Fibroblast of skin of right biceps (primary cell): ENCODE measurements around the gene TNFRSF6B.

Experiments used
- DNase-seq: peaks from one replicate; pipeline ENCODE4 v3.0.0-alpha.2; 2013

The TNFRSF6B gene

DNA sequence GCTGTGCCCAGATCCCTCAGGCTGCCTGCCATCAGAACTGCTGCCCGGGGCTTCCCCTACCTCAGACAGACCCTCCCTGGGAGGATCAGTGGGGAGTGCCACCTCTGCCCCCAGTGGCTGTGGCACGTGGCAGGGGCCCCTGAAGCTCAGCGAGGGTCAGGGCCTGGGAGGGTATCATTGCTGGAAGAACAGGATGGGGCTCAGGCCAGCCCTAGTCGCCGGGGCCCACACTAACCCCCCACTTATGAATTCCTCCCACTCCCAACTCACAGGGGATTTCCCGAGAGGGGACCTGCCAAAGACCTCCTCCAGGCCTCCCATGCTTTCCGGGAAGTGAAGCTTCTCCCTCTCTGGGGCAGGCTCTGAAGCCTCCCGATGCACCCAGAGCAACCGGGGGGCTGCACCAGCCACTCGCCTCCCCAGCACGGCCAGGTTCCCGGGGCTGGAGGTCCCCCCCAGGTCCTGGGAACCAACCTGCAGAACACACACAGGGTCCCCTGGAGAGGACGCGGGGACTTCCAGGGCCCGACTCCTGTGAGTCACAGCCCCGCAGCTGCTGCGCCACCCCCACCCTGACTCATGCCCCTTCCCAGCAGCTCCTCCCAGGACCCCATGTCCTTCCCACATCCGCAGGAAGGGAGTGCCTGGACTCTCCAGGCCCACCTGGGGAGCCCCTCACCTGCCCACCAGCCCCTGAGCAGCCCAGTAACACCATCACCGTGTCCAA is 2.5 kb downstream of the TNFRSF6B start:
- peak; percentile 92 for DNase-seq

DNA sequence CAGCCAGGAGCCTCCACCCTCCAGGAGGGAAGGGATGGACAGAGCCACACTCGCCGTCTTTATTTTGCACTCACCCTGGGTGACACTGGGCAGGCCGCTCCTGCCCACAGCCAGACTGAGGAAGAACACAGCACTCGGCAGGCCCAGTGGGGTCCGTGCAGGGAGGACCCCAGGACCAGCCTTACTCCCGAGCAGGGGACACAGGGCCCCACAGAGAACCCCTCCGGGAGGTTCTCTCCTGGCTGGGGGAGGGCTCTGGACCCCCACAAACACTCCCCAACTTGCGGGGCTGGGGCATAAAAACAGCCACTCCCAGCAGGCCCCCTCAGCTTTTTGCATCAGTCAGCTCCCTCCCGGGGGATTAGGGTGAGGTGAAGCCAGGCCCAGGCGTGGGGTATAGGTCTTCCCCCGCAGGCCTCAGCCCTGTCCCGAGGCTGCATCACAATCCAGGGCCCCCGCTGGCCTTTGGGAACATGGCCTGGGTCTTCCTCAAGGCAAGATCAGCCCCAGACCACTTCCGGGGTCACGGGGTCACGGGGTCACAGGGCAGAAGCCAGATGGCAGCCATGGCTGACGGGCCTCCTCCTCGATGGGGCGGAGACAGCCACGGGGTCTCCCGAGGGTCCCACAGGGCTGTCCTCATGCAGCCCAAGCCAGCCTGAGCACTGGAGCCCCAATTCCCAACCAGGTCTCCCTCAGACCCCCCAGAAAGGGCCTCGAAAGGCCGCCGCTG is 3.2 kb downstream of the TNFRSF6B start:
- no peak for DNase-seq

DNA sequence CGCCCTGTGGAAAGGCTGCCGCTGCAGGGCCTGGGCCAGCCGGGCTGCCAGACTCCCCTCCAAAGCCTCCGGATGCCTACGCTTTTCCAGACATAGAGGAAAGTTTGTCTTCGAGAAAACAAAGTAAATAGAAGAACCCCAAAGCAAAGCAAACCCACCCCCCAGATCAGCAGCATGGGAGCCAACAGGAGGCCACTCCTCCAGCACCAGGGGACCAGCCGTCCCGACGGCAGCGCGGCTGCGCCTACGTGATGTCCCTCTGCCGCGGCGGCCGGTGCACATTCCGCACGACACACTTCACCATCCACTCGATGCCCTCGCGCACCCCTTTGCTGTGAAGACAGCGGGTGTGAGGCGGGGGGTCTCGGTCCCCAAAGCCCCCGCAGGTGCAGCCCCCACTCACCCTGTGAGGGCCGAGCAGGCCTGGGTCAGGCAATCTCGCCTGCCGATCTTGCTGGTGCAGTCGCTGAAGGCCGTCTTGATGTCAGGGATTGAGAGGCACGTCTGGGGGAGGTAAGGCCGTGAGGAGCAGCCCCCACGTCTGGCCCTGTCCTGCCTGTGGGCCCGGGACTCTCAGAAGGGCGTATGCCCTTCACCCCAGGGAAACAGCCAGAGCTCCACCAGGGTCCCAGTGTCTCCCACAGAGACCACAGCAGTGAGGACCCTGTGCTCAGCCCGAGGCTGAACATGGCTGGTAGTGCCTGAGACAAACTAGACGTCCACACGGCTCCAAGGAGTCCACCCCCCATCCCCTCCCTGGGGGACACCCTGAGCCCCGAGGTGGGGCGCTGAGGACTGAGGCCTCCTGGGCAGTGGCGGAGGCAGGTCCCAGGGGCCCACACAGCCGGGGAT is 4.0 kb downstream of the TNFRSF6B start:
- no peak for DNase-seq

DNA sequence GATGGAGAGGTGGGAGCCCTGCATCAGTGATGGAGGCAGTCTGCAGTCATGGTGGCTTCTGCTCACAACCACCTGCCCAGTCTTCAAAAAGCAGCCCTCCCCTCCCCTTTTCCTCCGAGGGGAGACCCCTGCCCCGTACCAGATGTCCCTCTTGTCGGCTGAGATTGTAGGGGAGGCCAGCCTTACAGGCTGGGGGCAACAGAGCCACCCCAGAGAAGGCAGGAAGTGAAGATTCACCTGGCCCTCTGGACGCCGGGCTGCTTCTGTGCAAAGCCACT is 4.5 kb downstream of the TNFRSF6B start:
- DNase-seq, result no peak

DNA sequence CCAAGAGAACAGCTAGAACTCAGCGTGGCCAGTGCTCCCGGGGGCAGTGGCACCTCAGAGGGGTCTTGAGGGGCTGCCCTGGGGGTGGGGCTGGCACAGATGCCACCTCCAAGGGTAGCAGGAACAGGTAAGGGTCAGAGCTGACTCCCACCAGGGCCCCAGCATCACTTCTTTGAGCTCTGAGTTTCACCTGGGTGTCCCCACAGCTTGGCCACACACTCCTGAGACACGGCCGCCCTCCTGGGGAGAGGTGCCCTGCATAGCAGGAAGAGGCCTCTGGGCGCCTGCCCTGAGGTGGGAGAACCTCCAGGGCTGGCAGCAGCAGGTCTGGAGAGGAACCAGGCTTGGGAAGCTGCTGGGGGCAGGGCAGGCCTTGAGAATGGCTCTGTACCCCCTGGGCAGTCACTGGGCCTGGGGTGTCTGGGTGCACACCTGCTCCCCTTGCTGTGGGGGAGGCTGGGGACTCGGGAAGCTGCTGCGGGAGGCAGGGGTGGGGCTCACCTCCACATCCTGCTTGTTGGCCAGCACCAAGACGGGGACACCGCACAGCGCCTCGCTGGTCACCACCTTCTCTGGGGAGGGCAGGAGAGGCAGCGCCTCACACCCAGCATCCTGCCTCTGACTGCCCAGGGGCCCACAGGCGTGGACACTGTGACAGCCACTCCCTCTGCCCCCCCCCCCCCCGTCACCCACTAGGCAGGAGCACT is 5.0 kb downstream of the TNFRSF6B start:
- DNase-seq, result no peak

DNA sequence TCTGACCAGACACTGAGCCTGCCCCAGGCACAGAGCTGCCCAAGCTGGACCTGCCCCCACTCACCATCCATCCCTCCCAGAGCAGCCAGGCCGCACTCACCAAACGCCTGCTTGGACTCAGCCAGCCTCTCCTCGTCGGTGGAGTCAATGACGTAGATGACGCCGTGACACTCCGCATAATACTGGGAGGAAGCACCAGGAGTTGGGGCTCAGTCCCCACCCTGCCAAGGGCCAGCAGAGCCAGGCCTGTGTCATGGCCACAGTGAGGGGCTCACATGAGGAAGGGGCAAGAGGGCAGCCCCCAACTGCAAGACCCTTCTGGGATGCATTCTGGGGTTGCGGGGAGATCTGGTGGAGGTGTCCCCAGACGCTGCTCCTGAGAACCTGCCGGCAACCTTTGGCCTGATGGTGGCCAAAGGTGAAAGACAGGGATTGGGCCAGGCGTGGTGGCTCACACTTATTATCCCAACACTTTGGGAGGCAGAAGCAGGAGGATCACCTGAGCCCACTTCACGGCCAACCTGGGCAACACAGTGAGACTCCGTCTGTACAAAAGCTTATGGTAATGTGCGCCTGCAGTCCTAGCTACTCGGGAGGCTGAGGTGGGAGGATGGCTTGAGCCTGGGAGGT is 5.7 kb downstream of the TNFRSF6B start:
- DNase-seq, result no peak

DNA sequence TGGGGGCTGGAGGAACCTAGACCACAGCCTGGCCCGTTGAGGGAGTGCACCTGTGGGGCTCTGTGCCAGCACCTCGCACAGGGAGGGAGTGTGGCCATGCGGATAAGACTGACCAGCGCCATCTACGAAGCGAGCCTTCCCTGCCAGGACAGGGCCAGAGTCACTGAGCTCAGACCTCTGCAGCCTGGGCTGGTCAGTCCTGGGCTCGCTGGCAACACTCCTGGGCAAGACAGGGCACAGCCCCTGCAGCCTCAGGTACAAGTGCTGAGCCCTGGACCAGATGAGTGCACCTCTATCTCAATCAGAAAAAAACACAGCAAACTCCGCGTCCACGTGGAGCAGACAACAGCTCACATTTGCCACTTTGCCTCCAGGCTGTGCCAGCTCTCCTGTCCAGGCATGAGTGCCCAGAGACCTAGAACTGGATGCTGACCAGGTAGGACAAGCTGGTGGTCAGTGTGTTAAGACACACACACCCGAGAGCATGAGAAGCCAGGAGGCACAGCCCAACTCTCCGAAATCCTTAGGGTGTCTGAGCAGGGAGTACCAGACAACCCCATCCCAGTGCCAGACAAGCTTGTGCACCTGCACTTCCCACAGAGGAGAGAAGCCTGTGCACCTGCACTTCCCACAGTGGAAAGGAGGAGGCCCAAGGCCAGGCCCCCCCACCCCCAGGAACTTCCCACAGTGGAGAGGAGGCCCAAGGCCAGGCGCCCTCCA is 6.5 kb downstream of the TNFRSF6B start:
- no peak for DNase-seq

DNA sequence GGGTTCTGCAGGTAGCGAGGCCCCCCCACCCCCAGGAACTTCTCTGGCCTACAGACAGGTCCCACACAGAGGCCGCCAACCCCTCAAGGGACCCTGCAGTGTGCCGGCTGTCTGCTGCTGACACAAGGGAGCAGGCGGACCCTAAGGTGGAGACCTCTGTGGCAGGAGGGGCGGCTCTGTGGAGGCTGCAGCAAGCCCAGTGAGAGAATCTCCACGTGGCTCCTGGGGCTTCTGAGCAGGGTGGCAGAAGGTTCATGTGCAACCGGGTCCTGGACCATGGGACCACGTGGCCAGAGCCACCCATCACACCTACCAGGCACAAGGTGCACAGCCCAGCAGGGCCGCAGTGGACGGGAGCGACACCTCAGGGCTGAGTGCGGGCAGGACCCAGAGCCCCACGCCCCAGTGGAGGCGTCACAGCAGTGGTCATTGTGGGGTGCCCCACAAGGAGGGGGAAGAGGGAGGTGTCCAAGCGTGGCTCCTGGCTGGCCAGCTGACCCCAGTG is 7.1 kb downstream of the TNFRSF6B start:
- no peak for DNase-seq

DNA sequence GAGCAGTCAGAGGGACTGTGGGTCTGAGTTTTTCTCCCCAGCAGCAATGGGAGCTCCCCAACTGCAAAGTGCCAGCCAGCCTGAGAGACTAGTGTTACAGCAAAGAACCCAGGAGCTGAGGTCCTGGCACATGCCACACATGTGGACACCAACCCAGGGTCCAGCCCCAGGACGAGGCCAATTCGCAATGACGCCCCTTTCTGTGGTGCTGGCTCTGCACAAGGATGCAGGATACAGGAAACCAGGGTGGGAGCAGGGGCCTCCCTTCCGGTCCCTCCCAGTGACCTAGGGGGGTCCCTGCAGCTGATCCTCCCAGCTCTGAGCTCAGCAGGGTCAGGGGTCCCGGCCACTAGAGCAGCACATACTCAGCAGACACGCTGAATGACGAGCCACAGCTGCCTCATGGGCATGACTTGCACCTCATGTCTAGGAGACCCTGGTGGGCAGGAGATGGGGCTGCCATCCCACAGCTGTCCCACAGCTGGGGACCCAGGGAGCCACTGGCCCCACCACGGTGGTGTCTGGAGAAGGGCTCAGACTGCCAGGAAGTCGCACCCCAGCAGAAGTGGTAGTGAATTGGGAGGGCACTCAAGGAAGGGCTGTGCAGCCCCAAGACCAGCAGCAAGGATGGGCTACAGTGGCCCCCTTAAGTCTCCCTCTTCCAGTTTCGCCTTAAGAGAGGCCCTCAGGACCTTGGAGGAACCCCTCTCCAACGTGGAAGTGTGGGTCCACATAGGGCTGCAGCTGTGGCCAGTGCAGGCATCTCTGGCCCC is 7.7 kb downstream of the TNFRSF6B start:
- DNase-seq, result no peak

DNA sequence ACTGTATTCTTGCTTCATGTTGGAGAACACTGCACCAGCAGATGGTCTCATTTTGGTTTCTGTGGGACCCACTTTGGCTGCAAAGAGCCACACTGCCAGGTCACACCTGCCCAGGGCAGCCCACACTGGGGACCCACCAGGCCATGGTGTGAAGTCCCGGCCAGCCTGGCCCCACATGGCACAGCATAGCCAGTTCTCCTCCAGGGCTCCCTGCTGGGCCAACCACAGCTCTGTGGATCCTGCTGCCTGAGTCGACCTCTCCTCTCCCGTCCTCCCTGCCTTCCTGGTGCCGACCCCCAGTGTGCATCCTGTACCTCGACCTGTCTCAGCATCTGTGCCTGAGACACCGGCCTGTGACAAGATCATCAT is 8.3 kb downstream of the TNFRSF6B start:
- no peak for DNase-seq

DNA sequence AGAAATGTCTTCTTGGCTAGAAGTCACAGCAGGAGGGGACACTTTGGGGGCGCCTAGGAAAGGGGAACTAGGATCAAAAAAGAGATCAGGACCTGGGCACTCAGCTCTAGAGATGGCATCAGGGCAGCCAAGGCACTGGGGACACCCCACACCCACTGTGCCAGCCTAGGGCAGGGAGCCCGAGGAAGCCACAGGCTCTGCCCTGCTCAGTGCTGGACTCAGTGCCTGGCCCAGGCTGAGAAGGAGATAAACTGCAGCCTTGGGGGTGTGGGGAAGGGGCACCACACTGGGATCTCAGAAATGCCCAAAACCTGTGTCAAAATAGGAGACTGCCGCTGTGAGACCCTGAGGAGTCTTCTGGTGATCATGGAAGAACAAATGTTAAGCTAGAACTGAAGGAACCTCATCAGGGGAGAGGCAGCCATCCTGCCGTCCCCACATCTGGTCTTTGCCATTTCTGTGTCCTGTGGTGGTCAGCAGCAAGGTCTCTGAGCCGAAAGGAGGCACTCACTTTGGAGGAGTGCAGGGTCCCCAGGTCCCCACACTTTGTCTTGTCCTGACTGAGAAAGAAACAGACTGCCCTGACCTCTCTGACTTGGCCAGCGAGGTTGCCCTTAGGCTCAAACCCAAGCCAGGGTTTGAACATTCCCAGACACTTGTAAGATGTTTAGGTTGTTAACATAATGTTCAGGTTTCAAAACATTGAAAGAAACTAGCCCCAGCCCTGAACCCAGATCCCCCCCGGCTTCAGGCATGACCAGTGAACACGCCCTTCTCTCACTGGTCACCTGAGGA is 9.0 kb downstream of the TNFRSF6B start:
- DNase-seq, result no peak

DNA sequence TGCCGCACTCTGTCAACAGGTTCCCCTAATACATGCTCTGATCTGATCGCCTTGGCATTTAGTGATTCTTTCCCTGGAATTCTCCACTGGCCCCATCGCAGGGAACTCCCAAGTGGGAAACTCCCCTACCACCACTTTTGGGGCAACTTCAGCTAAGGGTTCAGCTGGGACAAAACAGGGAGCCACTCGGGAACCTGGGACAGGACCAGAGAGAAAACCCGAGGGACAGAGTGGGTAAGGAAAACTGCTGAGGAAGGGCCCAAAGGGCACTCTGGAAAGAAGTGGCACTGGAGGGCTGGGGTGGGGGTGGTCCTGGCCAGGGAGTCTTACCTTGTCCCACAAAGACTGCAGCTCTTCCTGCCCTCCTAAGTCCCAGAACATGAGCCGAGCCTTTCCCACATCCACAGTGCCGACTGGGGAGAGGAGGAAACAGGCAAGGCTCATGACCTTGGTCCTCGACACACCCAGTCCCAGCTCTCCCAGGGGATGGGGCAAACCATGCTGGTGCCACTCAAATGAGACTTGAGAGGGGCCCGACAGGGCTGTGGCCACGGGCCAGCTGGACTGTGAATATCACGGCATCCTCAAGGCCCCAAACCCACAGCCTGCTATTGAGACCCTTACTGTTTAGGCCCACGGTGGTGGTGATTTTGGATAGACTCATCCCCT is 9.7 kb downstream of the TNFRSF6B start:
- DNase-seq, result no peak

DNA sequence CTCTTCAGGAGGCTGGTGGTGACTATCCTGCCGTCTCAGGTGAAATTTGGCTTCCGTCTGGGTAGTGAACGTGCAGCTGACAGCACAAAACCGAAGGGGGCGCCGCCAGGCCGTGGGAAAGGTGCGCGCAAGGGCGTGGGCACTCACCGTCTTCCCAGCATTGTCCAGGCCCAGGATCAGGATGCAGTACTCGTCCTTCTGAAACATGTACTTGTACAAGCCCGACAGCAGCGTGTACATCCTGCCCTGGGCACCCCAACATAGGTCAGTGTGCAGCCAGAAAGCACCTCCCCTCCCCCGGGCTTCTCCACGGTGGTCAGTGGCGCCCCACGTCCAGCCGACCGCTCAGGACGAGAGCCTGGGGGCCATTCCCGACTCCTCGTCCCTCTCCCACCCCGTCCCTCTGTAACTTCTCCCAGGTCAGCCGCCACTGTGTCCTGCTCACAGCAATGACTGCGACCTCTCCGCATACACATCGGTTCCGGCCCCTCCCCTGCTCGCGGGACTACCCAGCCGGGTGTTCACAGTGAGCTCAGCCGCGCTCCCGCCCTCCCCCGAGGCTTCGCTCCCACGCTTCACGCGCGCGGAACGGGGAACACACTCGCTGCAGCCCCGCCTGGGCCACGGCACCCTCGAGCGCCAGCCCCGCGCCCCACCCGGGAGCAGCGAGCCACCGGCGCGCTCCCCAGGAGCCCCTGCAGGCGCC is 10.6 kb downstream of the TNFRSF6B start:
- no peak for DNase-seq

DNA sequence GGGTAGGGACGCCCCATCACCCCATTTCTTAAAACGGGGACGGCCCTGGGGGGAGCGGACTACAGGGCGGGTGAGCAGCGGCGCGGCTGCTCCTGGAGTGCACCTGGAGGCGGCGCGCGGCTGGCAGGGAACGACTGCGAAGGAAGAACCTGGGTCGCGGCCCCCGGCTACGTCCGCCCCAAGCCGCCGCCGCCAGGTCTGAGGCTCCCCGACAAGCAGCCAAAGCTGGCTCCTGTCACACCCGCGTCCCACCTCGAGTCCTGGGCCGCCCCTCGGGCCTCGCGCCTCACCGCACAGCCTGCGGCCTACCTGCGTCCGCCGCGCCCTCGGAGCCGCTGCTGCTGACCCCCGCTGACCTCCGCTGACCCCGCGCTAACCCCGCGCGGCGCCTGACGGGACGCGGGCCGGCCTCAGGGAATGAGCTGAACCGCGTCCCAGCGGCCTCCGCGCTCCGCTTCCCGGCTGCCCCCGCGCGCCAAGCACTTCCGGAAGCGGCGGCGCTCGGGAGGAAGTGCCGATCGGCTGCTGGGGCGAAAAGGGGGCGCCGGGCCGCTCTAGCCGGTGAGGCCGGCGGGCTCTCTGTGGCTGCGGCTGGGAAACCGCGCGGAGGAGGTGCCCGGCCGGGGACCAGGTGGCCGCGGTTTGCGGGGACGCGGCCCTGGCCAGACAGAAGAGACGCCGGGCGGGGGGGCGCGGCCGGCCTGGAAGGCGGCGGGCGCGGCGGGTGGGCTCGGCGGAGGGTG is 11.3 kb downstream of the TNFRSF6B start, which contains the start of the genes ARFRP1 and ZGPAT:
TSS of gene ARFRP1 (minus strand) at position 419 of the 743 bp plus-strand sequence. CDS start 885 bp downstream, outside the sequence.
TSS of gene ZGPAT (plus strand) at position 482 of the 743 bp plus-strand sequence. CDS start 542 bp downstream, outside the sequence.
- DNase-seq, result peak; percentile 82

DNA sequence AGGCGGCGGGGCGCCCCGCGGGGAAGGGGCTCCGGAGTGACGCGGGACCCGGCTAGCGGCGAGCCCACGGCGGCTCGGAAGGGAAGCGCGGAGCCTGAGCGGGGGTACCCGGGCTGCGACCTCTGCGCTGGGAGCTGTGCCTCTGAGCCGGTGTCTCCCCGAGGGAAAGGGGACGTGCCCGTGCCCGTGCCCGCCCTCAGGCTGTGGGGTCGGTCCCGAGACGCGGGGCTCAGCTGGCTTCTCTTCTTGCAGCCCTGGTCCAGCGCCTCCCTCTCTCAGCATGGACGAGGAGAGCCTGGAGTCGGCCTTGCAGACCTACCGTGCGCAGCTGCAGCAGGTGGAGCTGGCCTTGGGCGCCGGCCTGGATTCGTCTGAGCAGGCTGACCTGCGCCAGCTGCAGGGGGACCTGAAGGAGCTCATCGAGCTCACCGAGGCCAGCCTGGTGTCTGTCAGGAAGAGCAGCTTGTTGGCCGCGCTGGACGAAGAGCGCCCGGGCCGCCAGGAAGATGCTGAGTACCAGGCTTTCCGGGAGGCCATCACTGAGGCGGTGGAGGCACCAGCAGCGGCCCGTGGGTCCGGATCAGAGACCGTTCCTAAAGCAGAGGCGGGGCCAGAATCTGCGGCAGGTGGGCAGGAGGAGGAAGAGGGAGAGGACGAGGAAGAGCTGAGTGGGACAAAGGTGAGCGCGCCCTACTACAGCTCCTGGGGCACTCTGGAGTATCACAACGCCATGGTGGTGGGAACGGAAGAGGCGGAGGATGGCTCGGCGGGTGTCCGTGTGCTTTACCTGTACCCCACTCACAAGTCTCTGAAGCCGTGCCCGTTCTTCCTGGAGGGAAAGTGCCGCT is 12.1 kb downstream of the TNFRSF6B start:
- DNase-seq, result no peak

DNA sequence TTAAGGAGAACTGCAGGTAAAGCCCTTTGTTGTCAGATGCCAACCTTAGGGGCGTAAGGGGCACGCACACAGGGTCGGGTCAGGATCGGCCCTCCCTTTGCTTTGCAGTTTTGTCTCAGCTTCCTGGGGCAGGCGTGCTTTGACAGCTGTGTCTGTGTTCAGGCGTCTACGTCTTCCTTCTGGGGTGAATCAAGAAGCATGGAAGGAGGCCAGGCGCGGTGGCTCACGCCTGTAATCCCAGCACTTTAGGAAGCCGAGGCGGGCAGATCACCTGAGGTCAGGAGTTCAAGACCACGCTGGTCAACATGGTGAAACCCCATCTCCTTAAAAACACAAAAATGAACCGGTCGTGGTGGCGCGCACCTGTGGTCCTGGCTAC is 12.7 kb downstream of the TNFRSF6B start:
- DNase-seq, result no peak

DNA sequence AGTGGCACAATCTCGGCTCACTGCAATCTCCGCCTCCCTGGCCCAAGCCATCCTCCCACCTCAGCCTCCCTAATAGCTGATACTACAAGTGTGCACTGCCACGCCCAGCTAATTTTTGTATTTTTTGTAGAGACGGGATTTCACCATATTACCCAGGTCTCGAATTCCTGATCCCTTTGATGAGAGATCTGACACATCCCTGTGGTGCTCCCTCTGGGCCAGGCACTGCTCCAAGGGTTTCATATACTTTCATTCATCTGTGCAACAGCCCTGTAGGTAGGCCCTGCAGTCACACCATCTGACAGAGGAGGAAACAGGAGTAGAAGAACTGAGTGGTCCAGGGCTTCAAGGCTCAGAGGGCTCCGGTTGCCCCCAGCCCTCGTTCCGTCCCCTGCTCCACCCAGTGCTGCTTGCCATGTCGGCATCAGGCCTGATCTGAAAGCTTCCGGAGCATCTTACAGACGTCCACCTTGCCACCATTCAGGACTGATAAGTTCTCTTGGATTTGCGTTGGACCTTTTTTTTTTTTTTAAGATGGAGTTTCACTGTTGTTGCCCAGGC is 14.7 kb downstream of the TNFRSF6B start:
- no peak for DNase-seq
